Amygdala (tissue), 56 donors: ENCODE data around the gene UGT1A4.

Source experiments
- DNase-seq, 56 donors: peaks; one replicate each; lab custom pipeline; 2025; lab: John Stamatoyannopoulos, UW

UGT1A4 gene

GRCh38 chr2:233779722-233780121, 61.2 kb downstream of the UGT1A4 start:
- DNase-seq, result no peak

- DNase-seq, result no peak
These were observed 62.2 kb downstream of the UGT1A4 start for GRCh38 chr2:233780771-233781170.

GRCh38 chr2:233789554-233789953, 71.0 kb downstream of the UGT1A4 start:
- DNase-seq, result no peak

- DNase-seq, result no peak
These were observed 72.8 kb downstream of the UGT1A4 start for GRCh38 chr2:233791151-233791882.

- no peak for DNase-seq
These were observed 73.4 kb downstream of the UGT1A4 start for GRCh38 chr2:233791883-233792329.

- no peak for DNase-seq
These were observed 74.2 kb downstream of the UGT1A4 start for GRCh38 chr2:233792720-233793119.

GRCh38 chr2:233793465-233794127, 75.1 kb downstream of the UGT1A4 start:
- DNase-seq, result no peak

- DNase-seq, result no peak
These were observed 75.7 kb downstream of the UGT1A4 start for GRCh38 chr2:233794128-233794658.

- DNase-seq, result no peak
These were observed 77.2 kb downstream of the UGT1A4 start for GRCh38 chr2:233795735-233796171.

GRCh38 chr2:233796254-233796653, 77.7 kb downstream of the UGT1A4 start:
- DNase-seq, result peak in 1 of 56 donors; percentile 15

- DNase-seq, result no peak
These were observed 80.0 kb downstream of the UGT1A4 start for GRCh38 chr2:233798335-233799086.

- DNase-seq, result no peak
These were observed 80.6 kb downstream of the UGT1A4 start for GRCh38 chr2:233799087-233799665.

- no peak for DNase-seq
These were observed 81.2 kb downstream of the UGT1A4 start for GRCh38 chr2:233799716-233800115.

GRCh38 chr2:233800208-233800607, 81.7 kb downstream of the UGT1A4 start:
- DNase-seq, result no peak

GRCh38 chr2:233801357-233802131, 83.0 kb downstream of the UGT1A4 start:
- peak in 6 of 56 donors; percentile 5 to 31 (median 14) for DNase-seq

GRCh38 chr2:233802132-233802815, 83.7 kb downstream of the UGT1A4 start:
- DNase-seq, result no peak

GRCh38 chr2:233803292-233803911, 84.9 kb downstream of the UGT1A4 start:
- DNase-seq, result no peak

- DNase-seq, result no peak
These were observed 85.5 kb downstream of the UGT1A4 start for GRCh38 chr2:233803994-233804393.
